NCI-H1092 treated with DMSO at 0.1 percent for 48 hours (cell line): ENCODE data around the gene WRNIP1.

Experiments
- DNase-seq: peaks from one replicate; lab custom pipeline; 2025; lab: John Stamatoyannopoulos, UW

The WRNIP1 gene

DNA sequence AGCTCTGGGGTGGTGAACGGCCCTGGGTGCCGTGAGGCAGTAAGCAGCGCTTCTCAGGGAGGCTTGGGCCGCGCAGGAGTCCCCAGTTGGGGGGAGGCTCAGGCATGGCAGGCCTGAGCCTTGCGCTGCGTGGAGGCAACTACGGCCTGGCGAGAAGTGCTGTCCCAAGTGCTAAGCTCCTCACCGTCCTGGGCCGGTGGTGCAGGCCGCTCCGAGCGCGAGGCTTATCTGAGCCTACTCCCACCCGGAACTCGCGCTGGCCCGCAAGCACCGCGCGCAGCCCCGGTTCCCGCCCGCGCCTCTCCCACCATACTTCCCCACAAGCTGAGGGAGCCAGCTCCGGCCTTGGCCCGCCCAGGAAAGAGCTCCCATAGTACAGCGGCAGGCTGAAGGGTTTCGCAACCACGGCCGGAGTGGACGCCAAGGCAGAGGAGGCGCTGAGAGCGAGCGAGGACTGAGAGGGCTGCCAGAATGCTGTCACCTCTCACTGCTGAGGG lies 1.8 kb upstream of the WRNIP1 start:
- DNase-seq = no peak

GRCh38 chr6:2763876-2764540 lies 1.2 kb upstream of the WRNIP1 start:
- peak; percentile 50 for DNase-seq

DNA sequence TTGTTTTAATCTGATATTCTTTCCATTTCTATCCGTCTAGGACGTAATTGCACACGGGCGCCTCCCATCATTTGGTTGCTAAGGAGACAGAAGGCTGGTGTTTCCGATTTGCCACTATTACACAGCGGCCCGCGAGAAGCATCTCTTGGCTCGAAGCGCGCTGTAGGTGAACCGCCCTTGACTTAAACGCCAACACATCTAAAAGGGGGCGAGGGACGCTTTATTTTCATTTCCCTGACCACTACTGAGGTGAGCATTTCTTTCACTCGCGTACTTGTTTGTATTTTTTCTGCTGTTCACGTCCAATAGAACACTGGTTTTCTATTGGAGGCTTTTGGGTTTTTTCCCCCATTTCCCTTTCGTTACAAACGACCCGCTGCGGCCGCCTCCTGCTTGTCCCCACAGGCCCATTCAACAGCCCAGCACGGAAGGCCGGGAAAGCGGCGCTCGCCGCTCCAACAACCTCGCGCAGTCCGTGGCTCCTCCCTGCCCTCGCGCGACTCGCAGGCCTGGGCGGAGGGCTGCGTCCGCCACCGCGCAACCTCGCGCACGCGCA lies 505 bp upstream of the WRNIP1 start:
- DNase-seq = peak; percentile 50

- DNase-seq = no peak
These were observed 938 bp downstream of the WRNIP1 start for GRCh38 chr6:2765896-2766766.

- DNase-seq = no peak
These were observed 1.8 kb downstream of the WRNIP1 start for GRCh38 chr6:2766767-2767656.

GRCh38 chr6:2767657-2768524 lies 2.7 kb downstream of the WRNIP1 start:
- DNase-seq = no peak

- DNase-seq = no peak
These were observed 3.5 kb downstream of the WRNIP1 start for GRCh38 chr6:2768696-2769095.

DNA sequence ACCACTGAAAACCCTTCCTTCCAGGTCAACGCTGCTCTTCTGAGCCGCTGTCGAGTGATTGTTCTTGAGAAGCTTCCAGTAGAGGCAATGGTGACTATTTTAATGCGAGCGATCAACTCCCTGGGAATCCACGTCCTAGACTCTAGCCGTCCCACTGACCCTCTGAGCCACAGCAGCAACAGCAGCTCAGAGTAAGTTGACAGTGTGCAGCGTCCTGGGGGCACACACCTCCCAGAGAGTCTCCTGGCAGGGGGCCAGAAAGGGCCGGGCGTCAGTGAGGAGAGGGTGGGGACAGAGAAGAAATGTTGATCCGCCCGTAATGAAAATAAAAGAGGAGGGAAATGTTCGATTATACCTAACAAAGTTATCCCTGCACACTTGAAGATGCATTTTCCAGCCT lies 5.0 kb downstream of the WRNIP1 start:
- no peak for DNase-seq

GRCh38 chr6:2771079-2771478 lies 5.9 kb downstream of the WRNIP1 start:
- no peak for DNase-seq

DNA sequence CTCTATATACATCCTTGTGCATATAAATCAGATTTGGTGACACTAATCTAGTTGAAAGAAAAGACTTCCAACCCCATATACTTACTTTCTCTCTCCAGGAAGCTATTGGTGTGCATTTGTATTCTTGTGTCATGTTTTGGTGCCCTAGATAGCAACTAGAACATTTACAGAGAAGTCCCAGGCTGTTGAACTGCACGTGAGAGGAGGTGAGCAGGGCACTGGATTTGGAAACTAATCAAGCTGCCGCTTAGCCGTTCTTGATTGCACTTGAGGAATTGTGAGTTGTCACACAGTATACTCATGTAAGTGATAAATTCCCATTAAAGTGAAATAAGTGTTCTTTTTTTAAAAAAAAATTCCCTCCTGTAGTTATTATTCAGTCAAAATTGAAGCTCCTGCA lies 7.6 kb downstream of the WRNIP1 start:
- DNase-seq = no peak

DNA sequence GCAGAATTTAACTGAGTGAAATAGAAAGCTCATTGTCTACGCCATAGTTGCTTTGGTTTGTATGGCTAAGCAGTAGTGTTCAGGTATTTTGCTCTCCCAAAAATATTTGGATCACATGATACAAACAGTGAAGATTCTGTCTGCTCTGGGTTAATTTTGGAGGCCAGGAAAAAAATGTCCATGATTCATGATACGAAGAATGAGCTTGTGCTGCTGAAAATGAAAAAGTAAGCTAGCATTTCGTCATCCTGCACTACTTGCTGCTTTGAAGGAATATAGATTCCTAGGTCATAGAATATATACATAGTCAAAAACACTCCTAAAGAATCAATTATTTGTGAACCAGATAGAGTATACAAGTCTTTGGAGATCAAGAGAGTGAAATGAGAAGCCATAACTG lies 8.3 kb downstream of the WRNIP1 start:
- DNase-seq = no peak

- no peak for DNase-seq
These were observed 9.8 kb downstream of the WRNIP1 start for GRCh38 chr6:2775003-2775402.

- no peak for DNase-seq
These were observed 12.1 kb downstream of the WRNIP1 start for GRCh38 chr6:2777249-2777648.

DNA sequence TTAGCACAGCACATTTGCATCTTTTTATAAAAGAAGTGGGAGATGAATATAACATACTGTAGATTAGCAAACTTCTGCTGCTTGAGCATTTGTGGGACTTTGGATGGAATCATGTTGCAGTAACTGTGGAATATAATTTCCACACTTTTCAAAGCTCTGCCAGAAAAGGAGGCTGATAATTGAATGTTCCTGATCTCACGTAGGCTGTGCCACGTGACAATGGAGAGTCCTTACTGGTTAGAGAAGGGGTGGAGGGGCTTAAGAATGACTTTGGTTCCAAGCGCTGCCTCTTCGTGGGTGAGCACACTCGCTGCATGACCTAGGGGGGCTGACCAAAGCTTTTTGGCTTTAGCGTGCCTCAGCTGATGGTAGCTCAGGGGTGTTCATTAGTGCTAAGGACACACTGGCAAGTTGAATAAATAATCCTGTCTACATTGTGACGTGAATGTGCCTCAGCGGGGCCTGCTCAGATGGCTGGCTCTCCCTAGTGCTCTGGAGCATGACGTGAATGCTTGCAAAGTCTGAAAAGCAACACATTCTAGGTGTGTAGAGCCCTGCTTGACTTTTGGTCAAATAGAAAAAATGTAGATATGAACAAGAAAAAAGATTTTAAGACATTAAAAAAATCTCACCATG lies 15.0 kb downstream of the WRNIP1 start:
- no peak for DNase-seq

DNA sequence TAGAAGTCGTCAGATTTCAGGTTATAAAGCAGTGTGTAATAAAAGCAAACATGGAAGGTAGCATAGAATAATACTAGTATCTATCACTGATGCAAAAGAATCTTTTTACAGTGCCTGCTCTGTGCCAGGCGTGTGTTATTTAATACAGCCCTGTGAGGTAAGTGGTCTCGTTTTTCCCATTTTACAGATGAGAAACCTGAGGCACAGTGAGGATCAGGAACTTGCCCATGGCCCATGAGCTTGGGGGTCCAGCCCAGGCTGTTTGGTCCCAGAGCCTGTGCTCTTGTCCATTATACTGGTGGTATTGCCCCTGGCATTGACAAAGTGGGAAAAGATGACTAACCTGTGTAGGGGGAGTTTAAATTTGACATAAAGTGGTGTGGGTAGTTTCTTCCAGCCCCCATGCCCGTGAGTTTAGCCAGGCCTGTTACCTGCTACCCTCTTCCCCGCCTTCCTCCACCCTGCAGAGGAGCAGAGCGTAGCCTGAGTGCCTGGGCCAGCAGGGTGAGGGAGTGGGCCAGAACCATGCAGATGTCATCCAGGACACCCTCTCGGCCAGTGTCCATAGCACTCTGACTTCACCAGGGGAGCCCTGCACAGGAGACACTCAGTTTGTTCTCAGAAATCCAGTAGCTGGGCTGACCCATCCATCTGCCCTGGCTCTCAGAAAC lies 16.6 kb downstream of the WRNIP1 start:
- DNase-seq = no peak

DNA sequence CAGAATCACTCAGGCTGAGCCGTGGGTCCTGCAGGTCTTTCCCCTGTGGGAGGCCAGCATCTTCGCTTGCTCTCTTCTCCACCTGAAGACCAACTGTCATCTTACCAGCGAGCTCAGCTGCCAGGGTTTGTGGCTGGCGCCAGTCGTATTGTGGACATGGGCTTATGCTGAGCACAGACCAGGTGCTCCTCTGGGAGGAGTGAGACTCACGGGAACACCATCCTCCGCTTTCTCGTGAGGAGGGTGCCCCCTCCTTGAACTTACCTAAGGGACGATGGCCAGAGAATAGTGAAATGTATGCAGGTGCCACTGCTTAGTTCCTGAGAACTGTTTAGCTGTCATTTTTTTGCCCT lies 17.1 kb downstream of the WRNIP1 start:
- no peak for DNase-seq

GRCh38 chr6:2782825-2783187 lies 17.6 kb downstream of the WRNIP1 start:
- DNase-seq = no peak

GRCh38 chr6:2783188-2783963 lies 18.2 kb downstream of the WRNIP1 start:
- DNase-seq = no peak

DNA sequence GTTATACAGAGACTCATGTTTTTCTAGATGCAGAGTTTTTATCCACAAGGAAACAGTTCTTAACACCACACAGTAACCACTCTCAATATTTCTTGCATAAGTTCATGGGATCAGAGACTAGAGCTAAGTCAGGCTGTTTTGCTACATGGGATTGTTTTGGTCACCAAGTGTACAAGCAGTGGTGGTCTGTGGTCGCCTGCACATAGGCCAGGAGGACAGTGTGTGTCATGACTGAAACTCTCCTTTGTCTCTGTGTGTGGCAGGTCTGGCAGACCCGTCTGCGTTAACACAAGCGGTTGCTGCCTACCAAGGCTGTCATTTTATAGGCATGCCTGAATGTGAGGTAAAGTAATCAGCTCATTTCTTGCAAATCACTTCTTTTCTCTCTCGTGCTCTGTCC lies 18.9 kb downstream of the WRNIP1 start:
- DNase-seq = no peak
